ELR (cell line): Measurements from ENCODE around the gene LYPLA2.
"Not testable (repeated sequence)": the region's sequence is repeated elsewhere in the genome, so short reads cannot be mapped to it uniquely, and the experiment has no call there.

Experiments
- DNase-seq: peaks from one replicate; pipeline ENCODE4 v3.0.0-alpha.2; 2015; ENCODE audit warnings: low read depth

LYPLA2 gene

DNA sequence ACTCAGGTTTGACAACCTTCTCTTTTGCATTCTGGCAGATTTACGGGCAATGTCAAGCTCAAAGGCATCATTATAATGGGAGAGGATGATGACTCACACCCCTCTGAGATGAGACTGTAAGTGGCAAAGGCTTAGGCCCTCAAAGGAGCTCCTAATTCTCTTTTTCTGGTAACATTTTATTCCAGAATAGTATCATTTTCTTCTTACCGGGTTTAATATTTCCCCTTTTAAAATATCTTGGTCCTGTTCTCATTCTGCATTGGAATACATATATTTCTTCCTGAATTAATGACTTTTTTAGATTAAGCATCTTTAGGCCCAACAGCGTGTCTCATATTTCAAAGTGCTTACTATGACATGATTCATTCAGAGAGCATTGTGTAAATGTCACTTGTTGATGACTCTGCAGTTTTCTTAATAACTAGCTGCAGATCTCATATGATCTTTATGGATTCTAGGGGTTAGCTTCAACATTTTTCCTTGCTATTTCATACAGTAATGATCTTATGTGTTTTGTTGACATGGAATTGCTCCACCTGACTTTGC, 11.0 kb upstream of the LYPLA2 start:
- peak; percentile 81 for DNase-seq

DNA sequence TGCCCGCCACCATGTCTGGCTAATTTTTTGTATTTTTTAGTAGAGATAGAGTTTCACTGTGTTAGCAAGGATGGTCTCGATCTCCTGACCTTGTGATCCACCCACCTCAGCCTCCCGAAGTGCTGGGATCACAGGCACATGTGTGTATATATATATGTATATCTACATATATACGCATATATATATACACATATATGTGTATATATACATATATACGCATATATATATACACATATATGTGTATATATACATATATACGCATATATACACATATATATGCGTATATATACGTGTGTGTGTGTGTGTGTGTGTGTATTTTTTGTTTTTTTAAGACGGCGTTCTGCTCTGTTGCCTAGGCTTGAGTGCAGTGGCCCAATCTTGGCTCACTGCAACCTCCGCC, 7.8 kb upstream of the LYPLA2 start:
- DNase-seq: not testable (repeated sequence)

DNA sequence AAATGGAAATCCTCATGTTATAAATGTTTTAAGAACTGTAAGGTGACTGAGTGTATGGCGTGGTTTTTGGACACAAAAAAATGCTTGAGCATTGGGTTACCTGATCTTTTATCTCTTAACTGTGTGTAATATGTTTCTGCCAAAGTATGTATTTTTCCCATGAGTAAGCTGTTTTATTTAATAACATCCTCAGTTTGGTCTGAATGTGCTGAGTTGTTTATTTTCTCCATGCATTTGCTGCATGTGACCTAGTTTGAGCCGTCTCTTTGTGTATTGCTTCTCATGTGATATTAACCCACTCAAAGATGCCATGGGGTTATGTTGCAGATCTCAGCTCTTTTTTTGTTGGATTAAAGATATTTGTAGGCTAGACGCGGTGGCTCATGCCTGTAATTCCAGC, 6.1 kb upstream of the LYPLA2 start:
- DNase-seq: no peak

DNA sequence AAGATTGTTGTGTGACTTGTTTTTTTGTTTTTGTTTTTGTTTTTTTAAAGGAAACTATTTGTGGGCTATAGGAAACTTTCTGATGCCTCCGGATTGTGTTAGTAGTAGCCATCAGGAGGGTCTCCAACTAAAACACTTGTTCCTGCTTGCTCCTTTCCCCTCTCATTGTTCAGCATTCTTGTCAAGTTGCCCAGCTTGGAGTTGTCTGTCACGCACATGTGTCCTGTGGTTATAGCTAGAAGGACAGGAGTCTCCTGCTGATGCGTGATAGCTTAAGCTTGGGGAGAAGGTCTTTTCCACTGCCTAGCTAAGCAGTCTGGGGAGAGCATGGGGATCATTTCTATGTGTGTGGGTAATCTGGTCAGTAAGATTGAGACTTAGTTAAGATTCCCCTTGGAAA, 3.2 kb upstream of the LYPLA2 start:
- DNase-seq: no peak

DNA sequence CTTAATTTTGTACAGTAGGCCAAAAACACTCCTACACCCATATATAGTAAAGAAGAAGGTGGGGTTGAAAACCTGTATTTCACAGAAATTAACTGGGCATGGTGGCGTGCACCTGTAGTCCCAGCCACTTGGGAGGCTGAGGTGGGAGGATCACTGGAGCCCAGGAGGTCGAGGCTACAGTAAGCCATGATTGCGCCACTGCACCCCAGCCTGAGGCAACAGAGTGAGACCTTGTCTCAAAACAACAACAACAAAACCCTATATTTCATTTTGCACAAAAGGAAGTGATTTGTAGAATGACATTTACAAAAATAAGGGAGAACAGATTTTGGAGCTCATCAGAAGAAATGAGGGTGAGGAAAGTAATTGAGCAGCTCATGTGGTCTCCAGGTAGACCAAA, 2.2 kb upstream of the LYPLA2 start:
- no peak for DNase-seq

DNA sequence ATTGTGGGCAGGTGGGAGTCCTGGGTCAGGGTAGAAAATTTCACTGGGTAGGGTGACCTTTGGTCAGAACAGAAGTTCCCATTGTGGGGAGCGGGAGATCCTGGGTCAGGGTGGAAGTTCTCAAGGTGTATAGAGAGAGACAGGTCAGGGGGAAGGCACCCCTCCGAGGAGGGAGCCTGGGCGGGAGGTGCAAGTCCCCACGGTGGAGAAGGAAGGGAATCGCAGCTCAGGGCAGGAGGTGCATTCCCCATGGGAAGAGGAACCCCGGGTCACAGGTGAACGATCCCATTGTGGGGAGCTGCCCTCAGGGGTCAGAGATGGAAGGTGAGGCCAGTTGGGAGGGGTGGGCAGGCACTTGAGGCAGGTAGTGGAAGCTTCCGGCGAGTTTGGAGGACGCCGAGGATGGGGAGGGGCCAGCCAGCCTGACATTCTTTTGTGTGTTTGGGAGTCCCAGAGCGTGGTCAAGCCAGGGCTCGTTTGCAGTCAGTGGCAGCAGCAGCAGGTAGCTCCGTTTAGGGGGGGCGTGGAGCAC, 637 bp downstream of the LYPLA2 start:
- DNase-seq: peak; percentile 42

DNA sequence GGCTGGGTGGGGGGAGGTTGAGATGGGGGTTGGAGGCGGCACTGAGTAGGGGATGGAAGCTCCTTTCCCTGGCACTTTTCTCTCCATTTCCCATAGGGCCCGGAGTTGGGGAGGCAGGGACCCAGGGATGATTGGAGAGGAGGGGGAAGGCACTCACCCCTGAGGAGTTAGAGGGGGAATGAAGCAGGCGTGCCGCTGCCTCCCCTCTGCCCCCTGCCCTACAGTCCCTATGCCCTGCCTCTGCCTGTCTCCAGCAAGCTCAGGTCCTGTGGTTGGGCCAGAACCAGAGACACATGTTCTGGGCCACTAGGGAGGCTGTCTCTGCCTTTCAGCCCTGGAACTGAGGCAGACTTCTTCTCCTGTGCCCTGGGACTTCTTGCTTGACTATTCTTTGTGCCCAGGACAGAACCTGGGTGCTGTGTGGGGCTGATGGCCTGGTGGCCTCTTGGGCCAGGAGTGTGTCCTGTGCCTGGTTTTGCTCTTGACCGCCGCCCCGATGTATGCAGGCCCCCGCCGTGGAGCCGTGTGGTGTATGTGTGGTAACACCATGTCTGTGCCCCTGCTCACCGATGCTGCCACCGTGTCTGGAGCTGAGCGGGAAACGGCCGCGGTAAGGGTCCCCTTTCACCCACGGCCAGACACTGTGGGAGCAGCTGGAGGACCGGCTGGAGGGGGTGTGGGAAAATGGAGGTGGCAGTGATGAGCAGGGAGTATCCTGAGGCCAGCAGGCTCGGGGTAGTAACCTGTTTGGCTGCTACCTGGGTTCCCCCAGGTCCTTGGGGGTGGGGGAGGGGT, 1.4 kb downstream of the LYPLA2 start:
- DNase-seq: no peak

DNA sequence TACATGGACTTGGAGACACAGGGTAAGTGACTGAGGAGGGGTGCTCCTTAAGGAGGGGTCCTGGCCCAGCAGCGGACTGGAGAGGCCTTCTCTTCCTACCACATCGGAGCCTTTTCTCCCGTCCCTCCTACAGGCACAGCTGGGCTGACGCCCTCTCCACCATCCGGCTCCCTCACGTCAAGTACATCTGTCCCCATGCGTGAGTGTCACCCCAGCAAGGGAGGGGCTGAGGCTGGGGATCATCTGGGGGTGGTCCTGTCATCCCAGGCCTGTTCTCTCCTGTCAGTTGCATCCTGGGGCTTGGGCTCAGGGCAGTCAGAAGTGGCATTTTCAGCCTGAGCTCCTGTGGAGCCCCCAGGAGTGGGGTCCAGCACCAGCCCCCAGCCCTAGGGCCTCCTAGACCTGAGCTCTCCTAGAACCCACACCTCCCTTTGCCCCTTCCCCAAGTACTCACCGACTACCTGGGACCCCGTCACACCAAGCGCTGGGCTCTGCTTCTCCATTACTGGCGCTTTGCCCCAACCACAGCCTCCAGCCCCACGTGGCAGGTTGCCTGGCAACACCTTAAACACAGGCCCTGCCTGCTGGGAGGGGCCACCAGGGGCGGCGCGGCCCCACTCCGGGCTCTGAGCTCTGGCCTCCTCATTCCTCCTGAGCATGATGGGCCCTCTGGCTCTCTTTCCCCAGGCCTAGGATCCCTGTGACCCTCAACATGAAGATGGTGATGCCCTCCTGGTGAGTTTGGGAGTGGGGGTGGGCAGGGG, 2.3 kb downstream of the LYPLA2 start:
- peak; percentile 38 for DNase-seq

DNA sequence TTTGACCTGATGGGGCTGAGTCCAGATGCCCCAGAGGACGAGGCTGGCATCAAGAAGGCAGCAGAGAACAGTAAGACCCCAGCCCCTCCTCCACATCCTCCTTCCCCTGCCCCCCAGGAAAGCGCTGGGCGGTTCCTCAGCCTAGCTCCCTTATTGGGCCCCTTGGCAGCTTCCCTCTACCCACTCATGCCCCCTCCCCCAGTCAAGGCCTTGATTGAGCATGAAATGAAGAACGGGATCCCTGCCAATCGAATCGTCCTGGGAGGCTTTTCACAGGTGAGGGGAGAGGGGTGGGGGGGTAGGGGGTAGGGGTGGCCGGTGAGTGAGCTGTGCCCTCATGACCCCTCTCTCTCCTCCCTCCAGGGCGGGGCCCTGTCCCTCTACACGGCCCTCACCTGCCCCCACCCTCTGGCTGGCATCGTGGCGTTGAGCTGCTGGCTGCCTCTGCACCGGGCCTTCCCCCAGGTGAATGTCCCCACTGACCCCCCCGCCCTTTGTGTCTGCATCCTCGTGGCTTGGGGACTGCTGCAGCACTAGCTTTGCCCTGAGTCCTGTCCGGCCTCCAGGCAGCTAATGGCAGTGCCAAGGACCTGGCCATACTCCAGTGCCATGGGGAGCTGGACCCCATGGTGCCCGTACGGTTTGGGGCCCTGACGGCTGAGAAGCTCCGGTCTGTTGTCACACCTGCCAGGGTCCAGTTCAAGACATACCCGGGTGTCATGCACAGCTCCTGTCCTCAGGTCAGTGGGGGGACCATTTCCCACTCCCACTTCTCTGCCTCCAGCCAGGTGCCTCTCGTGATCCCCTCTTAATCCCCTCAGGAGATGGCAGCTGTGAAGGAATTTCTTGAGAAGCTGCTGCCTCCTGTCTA, 3.2 kb downstream of the LYPLA2 start:
- DNase-seq: no peak

DNA sequence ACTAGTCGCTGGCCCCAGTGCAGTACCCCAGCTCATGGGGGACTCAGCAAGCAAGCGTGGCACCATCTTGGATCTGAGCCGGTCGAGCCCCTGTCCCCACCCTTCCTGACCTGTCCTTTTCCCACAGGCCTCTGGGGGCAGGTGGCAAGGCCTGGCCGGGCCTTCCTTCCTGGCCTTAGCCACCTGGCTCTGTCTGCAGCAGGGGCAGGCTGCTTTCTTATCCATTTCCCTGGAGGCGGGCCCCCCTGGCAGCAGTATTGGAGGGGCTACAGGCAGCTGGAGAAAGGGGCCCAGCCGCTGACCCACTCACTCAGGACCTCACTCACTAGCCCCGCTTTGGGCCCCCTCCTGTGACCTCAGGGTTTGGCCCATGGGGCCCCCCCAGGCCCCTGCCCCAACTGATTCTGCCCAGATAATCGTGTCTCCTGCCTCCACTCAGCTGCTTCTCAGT, 3.8 kb downstream of the LYPLA2 start:
- not testable (repeated sequence) for DNase-seq

DNA sequence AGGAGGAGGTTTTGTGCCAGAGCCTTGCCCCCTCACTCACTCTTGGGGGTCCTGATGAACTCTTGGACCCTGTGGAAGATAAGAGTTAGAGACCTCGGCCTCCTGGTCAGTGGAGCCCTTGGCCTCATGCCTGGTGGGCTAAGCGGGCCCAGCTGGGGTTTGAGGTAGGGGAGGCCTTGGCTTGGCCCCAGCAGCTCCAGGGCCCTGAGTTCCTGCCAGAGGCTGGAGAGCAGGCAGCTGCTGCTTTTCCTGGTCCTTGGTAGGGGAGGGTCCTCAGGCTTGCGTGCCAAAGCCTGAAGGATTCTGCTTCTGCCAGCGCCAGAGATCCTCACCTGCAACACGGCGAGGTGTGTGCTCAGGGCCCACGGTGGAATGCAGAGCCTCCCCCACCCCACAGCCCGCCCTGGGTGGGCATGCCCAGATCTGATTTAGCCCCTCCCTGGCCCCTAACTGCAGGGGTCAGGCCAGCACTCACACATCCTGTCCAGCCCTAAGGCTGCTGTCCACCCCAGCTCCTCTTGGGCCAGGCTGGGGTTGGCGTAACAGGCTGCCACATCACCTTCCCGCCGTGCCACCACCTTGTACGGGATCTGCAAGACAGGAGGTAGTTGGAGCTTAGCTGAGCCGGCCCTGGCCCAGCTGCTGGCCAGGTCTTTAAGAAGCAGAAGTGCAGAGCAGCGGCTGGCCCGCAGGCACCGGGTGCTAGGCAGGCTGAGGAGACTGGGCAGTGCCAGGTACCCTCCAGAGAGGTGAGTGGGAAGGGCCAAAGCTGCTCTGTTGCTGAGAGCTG, 4.9 kb downstream of the LYPLA2 start:
- DNase-seq: no peak

DNA sequence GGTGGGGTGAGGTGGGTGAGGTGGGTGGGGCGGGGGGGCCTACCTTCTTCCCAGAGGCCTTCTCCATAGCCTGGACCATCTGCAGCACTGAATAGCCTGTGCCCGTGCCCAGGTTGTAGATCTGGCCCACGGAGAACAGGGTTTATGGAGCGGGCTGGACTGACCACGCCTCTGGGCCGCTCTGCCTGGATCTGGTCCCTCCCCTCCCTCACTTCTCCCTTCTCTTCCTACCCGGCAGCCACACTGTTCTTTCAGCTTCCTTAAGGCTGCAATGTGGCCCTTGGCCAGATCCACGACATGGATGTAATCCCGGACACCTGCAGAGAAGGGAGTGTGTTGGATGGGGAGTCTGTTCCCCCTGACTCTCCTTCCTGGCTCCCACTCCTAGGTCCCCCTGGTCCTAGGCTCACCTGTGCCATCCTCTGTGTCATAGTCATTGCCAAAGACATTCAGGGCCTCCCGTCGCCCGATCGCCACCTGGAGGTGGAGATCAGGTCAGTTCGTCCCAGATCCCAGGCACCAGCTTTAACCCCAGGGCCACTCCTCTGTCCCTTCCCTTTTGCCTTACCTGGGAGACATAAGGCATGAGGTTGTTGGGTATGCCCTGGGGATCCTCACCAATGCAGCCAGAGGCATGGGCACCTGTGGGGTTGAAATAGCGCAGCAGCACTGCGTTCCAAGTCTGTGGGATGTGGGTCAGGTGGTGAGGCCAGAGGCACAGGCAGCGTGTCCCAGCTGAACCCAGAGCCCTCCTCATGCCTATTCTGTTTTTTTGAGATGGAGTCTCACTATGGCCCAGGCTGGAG, 5.7 kb downstream of the LYPLA2 start:
- no peak for DNase-seq

DNA sequence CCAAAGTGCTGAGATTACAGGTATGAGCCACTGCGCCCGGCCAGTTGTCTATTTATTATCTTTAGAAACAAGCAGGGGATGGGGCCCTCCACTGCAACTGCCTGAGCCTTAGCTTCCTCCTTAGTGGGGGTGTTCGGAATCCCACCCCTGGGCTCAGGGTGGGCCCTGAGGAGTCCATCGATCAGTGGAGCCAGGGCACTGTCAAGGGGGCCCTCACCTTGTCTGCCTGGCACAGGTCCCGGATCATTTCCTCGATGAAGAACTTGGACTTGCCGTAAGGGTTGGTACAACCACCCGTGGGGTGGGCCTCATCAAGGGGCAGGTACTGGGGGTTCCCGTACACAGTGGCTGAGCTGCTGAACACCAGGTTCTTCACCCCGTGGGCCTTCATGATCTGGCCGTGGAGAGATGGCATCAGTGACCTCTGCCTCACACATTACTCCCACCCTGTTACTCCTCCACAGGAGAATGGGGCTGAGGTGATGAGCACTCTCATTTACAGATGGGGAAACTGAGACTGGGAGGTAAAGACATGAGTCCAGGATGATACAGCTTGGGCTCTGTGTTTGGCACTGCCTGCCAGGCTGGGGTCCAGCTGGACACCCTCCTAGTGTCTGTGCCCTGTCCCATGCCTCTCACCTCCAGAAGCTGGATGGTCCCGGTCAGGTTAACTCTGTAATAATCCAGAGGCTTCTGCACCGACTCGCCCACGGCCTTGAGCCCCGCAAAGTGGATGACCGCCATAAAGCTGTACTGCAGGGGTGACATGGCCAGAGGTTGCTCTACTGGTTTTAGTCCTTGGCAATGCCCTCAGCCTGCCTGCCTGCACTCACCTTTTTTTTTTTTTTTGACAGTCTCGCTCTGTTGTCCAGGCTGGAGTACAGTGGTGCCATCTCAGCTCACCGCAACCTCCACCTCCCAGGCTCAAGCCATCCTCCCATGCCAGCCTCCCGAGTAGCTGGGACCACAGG, 6.8 kb downstream of the LYPLA2 start:
- no peak for DNase-seq

DNA sequence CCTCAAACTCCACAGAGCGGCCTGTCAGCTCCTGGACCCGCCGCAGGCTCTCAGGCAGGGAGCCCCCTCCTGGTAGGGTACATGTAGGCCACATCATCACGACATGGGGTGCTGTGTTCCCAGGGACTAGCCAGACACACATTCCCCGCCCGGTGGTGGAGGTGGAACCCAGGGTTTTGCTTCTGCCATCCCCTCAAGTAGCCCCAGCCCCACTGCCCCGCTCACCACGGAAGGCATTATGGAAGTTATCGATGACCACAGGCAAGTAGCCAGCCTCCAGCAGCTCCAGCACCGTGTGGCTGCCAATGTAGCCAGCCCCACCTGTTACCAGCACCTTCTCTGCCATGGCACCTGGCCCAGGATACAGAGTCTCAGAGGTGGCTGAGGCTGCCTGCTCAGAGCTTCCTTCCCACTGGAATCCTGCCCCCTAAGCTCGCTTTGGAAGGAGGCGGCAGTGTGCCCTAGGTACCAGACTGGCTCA, 7.8 kb downstream of the LYPLA2 start:
- DNase-seq: no peak

DNA sequence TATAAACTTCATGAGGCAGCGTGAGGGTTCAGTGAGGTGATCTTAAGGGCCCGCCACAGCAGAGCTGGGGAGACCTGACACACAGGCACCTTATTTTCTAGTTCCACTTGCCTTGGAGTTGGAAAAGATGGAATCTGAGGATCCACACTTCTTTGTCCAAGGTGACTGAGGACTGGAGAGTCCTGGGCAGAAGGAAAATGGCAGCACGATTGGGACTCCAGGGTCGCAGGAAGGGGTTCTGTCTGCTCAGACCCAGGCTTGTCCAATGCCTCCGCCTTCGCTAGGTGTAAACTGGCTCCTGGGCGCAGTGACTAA, 8.3 kb downstream of the LYPLA2 start:
- DNase-seq: no peak

DNA sequence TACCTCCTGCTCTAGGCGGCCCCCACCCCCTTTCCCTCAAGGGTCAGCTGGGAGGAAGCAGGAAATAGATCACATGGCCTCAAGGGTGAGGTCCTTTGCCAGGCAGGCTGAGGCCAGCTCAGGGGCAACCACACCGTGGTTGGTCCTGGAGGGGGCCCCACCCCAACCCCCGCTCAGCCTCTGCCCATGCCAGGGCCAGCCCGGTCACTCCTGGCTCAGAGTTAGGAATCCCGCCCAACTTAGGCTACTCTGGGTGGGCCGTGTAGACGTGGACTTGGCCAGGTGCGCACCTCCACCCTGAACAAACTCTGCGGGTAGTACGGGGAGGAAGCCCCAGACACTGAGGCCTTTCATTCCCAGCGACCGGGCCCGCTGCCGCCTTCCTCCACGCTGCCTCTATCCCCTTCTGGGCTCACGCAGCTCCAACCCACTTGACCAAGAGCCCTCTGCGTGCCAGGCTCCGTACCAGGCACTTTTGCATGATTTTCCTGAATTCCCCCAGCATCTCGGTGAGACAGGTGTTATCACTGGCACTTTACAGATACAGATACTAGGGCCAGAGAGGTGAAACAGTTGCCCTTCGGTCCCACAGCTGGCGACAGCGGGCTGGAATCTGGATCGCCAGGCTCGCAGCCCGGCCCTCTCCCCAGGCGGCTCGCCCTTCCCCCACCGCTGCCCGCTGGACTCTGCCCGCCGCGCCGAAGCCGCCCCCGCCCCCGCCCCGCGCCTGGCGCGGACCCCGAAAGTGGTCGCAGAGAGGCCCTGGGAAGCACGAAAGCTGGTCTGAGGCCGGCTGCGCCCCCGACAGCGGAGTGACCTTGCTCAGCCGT, 8.8 kb downstream of the LYPLA2 start:
- peak; percentile 93 for DNase-seq

DNA sequence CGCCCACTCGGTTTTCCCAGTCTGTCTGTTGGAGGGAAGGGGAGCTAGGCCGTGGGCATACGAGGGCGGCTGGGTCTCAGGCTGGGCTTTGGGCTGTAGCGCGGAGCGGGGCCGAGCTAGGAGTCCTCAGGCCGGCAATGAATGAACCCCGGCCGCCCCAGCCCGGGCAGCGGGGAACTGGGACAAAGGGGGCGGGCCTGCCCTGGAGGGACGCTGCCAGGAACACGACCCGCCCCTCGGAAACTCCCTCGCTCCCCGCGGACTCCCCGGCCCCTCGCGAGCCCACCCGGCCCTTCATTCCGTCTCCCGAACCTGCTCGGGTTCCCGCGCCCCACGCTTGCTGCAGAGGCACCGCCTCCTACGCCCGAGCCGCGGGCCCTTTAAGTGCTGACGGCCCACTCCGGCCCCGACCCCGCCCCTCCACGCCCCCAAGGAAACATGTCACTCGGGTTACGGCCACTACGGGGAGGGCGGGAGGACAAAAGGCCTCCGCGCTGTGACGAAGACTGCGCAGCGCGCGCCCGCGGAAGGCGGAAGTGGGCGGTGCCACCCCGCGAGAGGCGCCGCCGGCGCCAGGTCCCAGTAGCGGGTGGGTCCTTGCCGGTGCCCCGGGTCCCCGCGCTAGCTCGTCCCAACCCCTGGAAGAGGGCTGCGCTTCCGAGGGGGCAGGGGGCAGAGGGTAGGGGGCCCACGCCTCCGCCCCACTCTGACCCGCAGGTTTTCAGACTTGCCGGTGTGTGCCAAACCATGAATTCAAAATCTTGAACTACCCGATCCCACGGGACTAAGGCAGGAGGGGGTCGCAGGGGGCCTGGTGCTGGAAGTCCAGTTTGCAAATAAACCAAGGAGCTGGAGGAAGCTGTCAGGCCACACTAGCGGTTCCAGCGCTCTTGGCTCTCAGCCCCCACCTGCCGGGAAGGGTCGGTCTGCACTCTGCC, 9.7 kb downstream of the LYPLA2 start, which contains the start of gene GALE:
GALE (minus strand) TSS at position 355 of the 938 bp plus-strand sequence. CDS start 1,747 bp downstream, outside the sequence.
- DNase-seq: peak; percentile 94
